ENCODE measurements around the gene TCF7. TPM values are rescaled to one million over a fixed set of nuclear protein-coding genes. Genes with fewer than 3 reads are reported as not detected.
A peak's percentile ranks its signal among the peaks of the same experiment; 100 is the strongest.

The TCF7 gene
- total RNA-seq, 3 donors from 2014 or later, result 1.9 to 6.8 (median 4.4) TPM

DNA sequence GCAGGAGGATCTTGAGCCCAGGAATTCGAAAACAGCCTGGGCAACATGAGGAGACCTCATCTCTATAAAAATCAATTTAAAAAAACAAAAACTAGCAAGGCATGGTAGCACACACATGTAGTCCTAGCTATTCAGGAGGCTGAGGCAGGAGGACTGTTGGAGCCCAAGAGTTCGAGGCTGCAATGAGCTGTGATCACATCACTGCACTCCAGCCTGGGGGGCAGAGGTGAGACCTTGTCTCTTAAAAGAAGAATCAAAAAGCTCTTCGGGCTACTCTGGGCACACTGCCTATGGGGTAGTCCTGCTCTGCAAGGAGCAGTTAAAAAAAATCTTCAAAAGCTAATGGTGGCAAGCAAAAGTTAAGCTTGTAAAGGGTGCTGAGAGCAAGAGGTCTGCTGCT lies 38.8 kb downstream of the TCF7 start:
- H3K9me3 ChIP-seq, result no peaks in the 10 kb centered on the region
- no peak for ATAC-seq
- H3K4me1 ChIP-seq (ENCODE audit: low read depth), result no peaks in the 10 kb centered on the region
- no peak for DNase-seq
- intact Hi-C loops (cut with DNase I, micrococcal nuclease), result no loop called here
- no peak overlapping the region for H3K4me3 ChIP-seq
- TF ChIP-seq CTCF (IDR thresholded peaks at IDR 0.05), result no peak
- no peaks in the 10 kb centered on the region for H3K36me3 ChIP-seq (ENCODE audit: low read depth)

- no peak for TF ChIP-seq CTCF (IDR thresholded peaks at IDR 0.05)
- Histone ChIP-seq H3K4me3 (no peak overlapping the region), H3K9me3 (no peaks in the 10 kb centered on the region), H3K36me3 (ENCODE audit: low read depth) (no peaks in the 10 kb centered on the region), H3K4me1 (ENCODE audit: low read depth) (no peaks in the 10 kb centered on the region)
- intact Hi-C loops (cut with DNase I, micrococcal nuclease), result no loop called here
- DNase-seq (no peak), ATAC-seq (no peak)
These were observed 39.2 kb downstream of the TCF7 start for GRCh38 chr5:134153657-134154056.

GRCh38 chr5:134161513-134162395 lies 47.3 kb downstream of the TCF7 start:
- intact Hi-C loops (cut with DNase I, micrococcal nuclease), result no loop called here
- Histone ChIP-seq H3K36me3 (ENCODE audit: low read depth) (no peaks in the 10 kb centered on the region), H3K4me1 (ENCODE audit: low read depth) (no peaks in the 10 kb centered on the region), H3K4me3 (no peak overlapping the region), H3K9me3 (no peaks in the 10 kb centered on the region)
- no peak for ATAC-seq
- no peak for DNase-seq
- no peak for TF ChIP-seq CTCF (IDR thresholded peaks at IDR 0.05)

DNA sequence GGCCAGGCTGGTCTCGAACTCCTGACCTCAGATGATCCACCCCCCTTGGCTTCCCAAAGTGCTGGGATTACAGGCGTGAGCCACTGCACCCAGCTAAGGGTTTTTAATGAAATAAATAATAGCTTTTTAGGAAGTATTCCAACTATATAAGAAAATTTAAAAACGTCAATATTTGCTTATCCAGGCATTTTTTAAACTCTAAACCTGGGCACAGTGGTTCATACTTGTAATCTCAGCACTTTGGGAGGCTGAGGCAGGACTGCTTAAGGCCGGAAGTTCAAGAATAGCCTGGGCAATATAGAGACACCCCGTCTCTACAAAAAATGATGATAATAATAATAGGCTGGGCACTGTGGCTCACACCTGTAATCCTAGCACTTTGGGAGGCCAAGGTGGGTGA lies 48.1 kb downstream of the TCF7 start:
- H3K36me3 ChIP-seq (ENCODE audit: low read depth), result no peaks in the 10 kb centered on the region
- H3K9me3 ChIP-seq, result no peaks in the 10 kb centered on the region
- no peak for TF ChIP-seq CTCF (IDR thresholded peaks at IDR 0.05)
- no peak overlapping the region for H3K4me3 ChIP-seq
- intact Hi-C loops (cut with DNase I, micrococcal nuclease), result no loop called here
- ATAC-seq, result no peak
- H3K4me1 ChIP-seq (ENCODE audit: low read depth), result no peaks in the 10 kb centered on the region
- DNase-seq, result no peak

- intact Hi-C loops (cut with DNase I, micrococcal nuclease), result no loop called here
- peak; percentile 54 for ATAC-seq
- H3K36me3 ChIP-seq (ENCODE audit: low read depth), result peaks cover 8% of the 10 kb centered on the region
- no peaks in the 10 kb centered on the region for H3K9me3 ChIP-seq
- H3K4me3 ChIP-seq, result no peak overlapping the region
- TF ChIP-seq CTCF (IDR thresholded peaks at IDR 0.05), result no peak
- peak in 2 of 3 donors; percentile 68 to 90 for DNase-seq
- peaks cover 30% of the 10 kb centered on the region for H3K4me1 ChIP-seq (ENCODE audit: low read depth)
These were observed 57.5 kb downstream of the TCF7 start for GRCh38 chr5:134171972-134172371.

All from mucosa of descending colon (tissue), 3 donors.